Stimulated activated naive CD4-positive, alpha-beta T cell (primary cell): ENCODE results near the gene FFAR1.

ENCODE experiments used
- DNase-seq, 6 experiments: peaks; one replicate each; lab custom pipeline; 2025; lab: John Stamatoyannopoulos, UW

Gene FFAR1

GRCh38 chr19:35388277-35389054 is 40.8 kb downstream of the FFAR1 start:
- no peak for DNase-seq

DNA sequence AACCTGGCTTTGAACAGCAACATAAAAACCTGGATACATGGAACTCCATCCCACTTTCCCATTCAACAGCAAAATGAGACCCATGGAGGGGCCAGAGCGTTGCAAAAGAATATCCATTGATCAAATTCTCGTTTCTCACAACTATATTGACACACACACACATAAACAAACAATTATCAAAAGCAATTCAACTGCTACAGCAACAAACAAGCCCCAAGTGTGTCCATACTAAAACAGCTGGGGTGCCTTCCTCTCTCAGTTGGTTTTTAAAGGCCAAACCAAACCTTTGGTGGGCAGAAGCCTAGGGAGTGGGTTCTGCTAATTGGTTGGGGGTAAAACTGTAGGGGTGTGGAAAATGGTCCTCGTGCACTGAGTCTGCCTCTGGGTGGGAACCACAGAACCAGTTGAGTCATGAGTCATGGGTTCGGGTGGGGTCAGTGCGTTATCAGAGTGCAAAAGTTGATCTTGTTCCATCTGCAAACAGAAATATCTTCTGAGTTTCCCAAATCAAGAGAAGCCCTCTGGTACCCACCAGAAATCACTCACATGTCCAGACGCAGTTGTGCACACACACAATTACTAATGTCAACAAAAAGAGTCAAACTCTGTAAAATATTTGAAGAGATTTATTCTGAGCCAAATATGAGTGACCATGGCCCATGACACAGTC is 41.6 kb downstream of the FFAR1 start:
- no peak for DNase-seq

- DNase-seq = no peak
Measured at GRCh38 chr19:35392742-35393715, 45.3 kb downstream of the FFAR1 start.

GRCh38 chr19:35395382-35396199 is 47.9 kb downstream of the FFAR1 start:
- no peak for DNase-seq

GRCh38 chr19:35396240-35396885 is 48.7 kb downstream of the FFAR1 start:
- no peak for DNase-seq

DNA sequence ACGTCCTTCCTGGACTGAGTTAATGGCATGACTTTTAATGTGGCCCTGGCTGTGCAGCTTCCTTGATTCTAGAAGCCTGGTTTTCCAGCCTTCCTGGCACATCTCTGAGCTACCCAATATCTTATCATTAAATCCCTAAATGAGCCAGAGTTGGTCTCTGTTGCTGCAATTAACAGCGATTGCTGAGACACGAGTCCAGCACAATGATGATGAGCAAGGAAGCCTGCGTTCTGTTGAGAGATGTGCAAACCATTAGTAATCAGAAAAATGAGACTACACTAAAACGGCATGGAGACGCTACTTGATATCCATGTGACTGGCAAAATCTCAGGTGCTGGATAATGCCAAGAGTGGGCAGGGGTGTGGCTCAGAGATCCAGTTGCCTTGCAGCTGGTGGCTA is 49.4 kb downstream of the FFAR1 start:
- no peak for DNase-seq
